ENCODE results near the gene ZEB2.

DNA sequence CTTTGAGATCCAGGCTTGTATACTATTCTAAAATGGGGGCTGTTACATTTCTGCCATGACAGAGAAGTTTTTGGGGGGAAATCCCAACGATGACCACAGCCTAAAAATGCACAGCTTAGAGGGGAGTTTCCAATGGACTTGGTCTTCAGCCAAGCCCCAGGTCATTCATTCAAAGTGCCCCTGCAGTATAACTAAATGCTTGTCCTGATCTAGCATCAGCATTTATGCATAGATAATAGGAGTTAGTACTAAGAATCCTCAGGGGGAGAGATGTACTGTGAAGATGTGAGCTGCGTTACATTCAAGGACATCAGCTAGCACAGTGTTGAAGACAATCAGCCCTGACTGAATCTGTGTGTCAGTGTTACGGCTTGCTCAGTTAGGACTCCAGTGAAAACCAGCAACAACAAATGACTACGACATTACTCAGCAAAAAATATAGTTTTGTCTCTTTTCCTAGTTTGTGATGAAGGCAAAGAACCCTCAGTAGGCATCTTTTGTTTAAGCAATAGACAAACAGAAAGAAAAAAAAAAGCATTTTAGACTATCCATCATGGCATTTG, 160.9 kb downstream of the ZEB2 start:
- TF ChIP-seq CTCF (IDR thresholded peaks at IDR 0.05) (no peak), POLR2A (IDR thresholded peaks at IDR 0.05) (no peak)

All from thyroid gland (tissue), 4 donors.